Transverse colon (tissue), 4 donors: ENCODE results near the gene ZNF273. TPM values are rescaled to one million over a fixed set of nuclear protein-coding genes. Genes with fewer than 3 reads are reported as not detected.
A peak's percentile ranks its signal among the peaks of the same experiment; 100 is the strongest.
"Not testable (repeated sequence)": the region's sequence is repeated elsewhere in the genome, so short reads cannot be mapped to it uniquely, and the experiment has no call there.

Experiments used
- DNase-seq: peaks from one replicate; pipeline ENCODE4 v3.0.0-alpha.2; 2019
- H3K27ac ChIP-seq, 4 donors: fragments of 200-600 bp; sonication (generic); 2 replicates each; pipeline ENCODE4 v1.5.1; 2016 to 2018; ENCODE audit warnings: inconsistent platforms in 4 of 4
- H3K27me3 ChIP-seq: fragments of 200-600 bp; sonication (generic); 2 replicates; pipeline ENCODE4 v1.5.1; 2017; ENCODE audit warnings: inconsistent platforms
- H3K36me3 ChIP-seq, 4 donors: fragments of 200-600 bp; sonication (generic); 2 replicates each; pipeline ENCODE4 v1.5.1; 2017 to 2019; ENCODE audit warnings: inconsistent platforms in 4 of 4
- H3K4me1 ChIP-seq, 4 donors: fragments of 200-600 bp; sonication (generic); 2 replicates each; pipeline ENCODE4 v1.5.1; 2017 to 2020; ENCODE audit warnings: inconsistent platforms in 4 of 4
- H3K4me3 ChIP-seq, 4 donors: fragments of 200-600 bp; sonication (generic); 1 replicate in 1 of 4; 2 replicates in 3 of 4; pipeline versions ENCODE4 v1.5.1 to v1.6.1; 2017 to 2019; ENCODE audit warnings: inconsistent platforms in 4 of 4
- H3K9me3 ChIP-seq, 2 donors: fragments of 200-600 bp; sonication (generic); 2 replicates each; pipeline ENCODE4 v1.5.1; 2017 to 2019; ENCODE audit warnings: inconsistent platforms in 2 of 2
- CTCF ChIP-seq, 5 experiments: fragments of 200-600 bp in 3 of 5; fragments of 450-650 bp in 2 of 5; sonication (generic) in 3 of 5; IDR thresholded peaks; 1 replicate in 2 of 5; 2 replicates in 3 of 5; pipeline ENCODE4 v1.5.1; 2016 to 2017; ENCODE audit warnings: antibody characterized with exemption in 5 of 5, inconsistent platforms in 3 of 5, mild to moderate bottlenecking in 2 of 5, moderate library complexity in 1 of 5
- EP300 ChIP-seq: sonication (generic); formaldehyde crosslinking; IDR thresholded peaks from one replicate; pipeline ENCODE4 v1.6.1; 2017; ENCODE audit warnings: antibody characterized with exemption, low read depth
- POLR2A ChIP-seq: fragments of 450-650 bp; IDR thresholded peaks from one replicate; pipeline ENCODE4 v1.6.1; 2016; ENCODE audit warnings: antibody characterized with exemption, mild to moderate bottlenecking, moderate library complexity
- POLR2AphosphoS5 ChIP-seq, 3 donors: sonication (generic); formaldehyde crosslinking; IDR thresholded peaks; one replicate each; pipeline ENCODE4 v1.6.1; 2016; ENCODE audit warnings: antibody characterized with exemption in 3 of 3
- WGBS, 2 donors: methylation state at CpG; one replicate each; pipeline ENCODE4 v1.1.5; 2018; ENCODE audit warnings: low coverage in 1 of 2; 5-methylcytosine and 5-hydroxymethylcytosine counted together
- in situ Hi-C, 4 donors: fragments of 200-750 bp; cut with MboI; loops; one replicate each; pipeline versions ENCODE4 v1.15.0 to v1.15.1; 2017; ENCODE audit warnings: low sequenced_read_pairs in 3 of 4, low pct_ligation_motif_present in 1 of 4, low pct_unique_long_range_greater_than_20kb in 1 of 4
- intact Hi-C: fragments of 100-400 bp; cut with DNase I; formaldehyde crosslinking; loops from one replicate; pipeline ENCODE4 v1.15.1; 2023; ENCODE audit warnings: low total_unique reads
- total RNA-seq, 4 donors: library from RNA; depleted of rRNA; stranded (reverse); fragments of >200 nt; gene quantifications; one replicate each; pipeline ENCODE4 v1.1.0, GENCODE V29; 2016

Gene ZNF273
- total RNA-seq, 4 donors from 2014 or later: 4.1 to 14.9 (median 5.7) TPM

DNA sequence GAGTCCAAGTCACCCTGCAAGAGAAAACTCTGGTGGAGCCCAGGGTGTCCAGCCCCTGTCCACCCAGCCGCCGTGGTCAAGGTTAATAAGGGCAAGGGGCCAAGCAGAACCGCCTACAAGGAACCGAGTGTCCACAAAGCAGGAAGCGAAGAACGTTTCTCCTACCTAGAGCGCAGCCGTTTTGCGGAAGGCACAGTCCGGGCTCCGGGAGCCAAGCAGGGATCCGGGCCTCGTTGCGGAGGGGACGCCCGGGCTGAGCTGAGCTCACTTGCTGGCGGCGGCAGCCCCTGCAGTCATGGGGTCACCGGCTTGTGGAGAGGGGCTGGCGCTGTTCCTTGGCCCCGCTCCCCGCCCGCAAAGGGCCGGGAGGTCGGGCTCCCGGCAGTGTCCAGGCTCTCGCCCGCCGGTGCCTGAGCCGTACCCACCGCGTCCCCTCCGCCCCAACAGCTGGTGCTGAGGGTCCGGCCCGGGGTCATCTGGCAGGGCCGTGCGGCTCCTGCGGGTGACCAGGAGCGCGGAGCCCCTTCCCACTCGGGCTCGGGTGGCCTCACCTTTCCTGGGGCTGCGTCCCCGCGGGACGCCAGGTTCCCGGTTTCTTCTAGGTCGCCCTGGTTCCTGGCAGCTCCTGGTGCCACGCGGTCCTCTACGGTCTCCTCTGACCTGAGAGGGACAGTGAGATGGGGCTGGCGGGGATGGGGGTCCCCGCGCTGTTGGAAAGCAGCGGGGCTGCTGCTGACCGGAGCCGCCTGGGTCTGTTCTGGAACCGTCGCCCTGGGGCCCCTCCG, 14.0 kb upstream of the ZNF273 start:
- Histone ChIP-seq H3K36me3 (no peaks in the 10 kb centered on the region), H3K9me3 (no peaks in the 10 kb centered on the region), H3K4me1 (peaks cover 0 to 24% (median 16%) of the 10 kb centered on the region in 4 donors), H3K27ac (peak overlapping the region in 3 of 4 donors; percentile 1 to 55 (median 7)), H3K27me3 (peaks cover 33% of the 10 kb centered on the region), H3K4me3 (peak overlapping the region; percentile 30 to 65 (median 56))
- in situ Hi-C loops (loop anchor here in 1 of 4 donors (25.0 kb wide), 1 partner anchor 102 kb away; the partner anchor contains the start of gene ZNF138), intact Hi-C loops (no loop called here)
- WGBS, 2 donors: 0% methylated on average over 10 of the region's 60 CpGs; no CpG with 5 or more reads in 1 of the 2 donors
- TF ChIP-seq POLR2A: no peak
- no peak for TF ChIP-seq EP300
- no peak for TF ChIP-seq POLR2AphosphoS5 (IDR thresholded peaks at IDR 0.05)
- no peak for TF ChIP-seq CTCF (IDR thresholded peaks at IDR 0.05)
- peak; percentile 35 for DNase-seq

DNA sequence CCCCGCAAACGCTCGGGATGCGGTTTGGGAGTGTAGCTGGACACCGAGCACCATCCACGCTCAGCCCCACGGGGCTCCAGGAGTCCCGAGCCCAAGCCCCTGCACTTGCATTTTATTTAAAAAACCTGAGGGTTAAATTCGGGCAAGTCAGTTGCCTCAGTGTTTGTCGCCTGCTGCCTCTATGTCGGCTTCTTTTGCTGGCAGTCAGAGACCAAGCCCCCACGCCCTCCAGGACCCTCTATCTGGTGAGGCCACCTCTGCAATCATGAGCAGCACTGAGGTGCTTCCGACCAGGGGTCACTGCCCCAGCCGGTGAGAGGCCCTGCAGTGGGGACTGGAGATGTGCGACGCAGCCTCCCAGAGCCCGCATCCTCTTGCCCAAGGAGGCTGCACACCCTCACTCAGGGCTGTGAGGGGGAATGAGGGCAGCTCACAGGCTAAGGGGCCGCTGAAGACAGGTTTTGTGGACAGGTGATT, 13.3 kb upstream of the ZNF273 start:
- no peaks in the 10 kb centered on the region for H3K36me3 ChIP-seq
- in situ Hi-C loops: loop anchor here in 1 of 4 donors (25.0 kb wide), 1 partner anchor 102 kb away; the partner anchor contains the start of gene ZNF138
- 40% methylated on average over 12 of the region's 18 CpGs; no CpG with 5 or more reads in 1 of the 2 donors for WGBS, 2 donors
- H3K27me3 ChIP-seq: peaks cover 33% of the 10 kb centered on the region
- no peaks in the 10 kb centered on the region for H3K9me3 ChIP-seq
- H3K4me1 ChIP-seq: peaks cover 0 to 24% (median 16%) of the 10 kb centered on the region in 4 donors
- intact Hi-C loops: no loop called here
- TF ChIP-seq POLR2AphosphoS5 (IDR thresholded peaks at IDR 0.05) (no peak), EP300 (no peak), CTCF (IDR thresholded peaks at IDR 0.05) (no peak), POLR2A (no peak)
- no peak for DNase-seq
- no peak overlapping the region for H3K27ac ChIP-seq
- peak overlapping the region in 3 of 4 donors; percentile 55 to 65 (median 58) for H3K4me3 ChIP-seq

GRCh38 chr7:64890273-64890672, 12.8 kb upstream of the ZNF273 start:
- peaks cover 33% of the 10 kb centered on the region for H3K27me3 ChIP-seq
- H3K4me3 ChIP-seq, H3K27ac ChIP-seq, H3K36me3 ChIP-seq, DNase-seq, intact Hi-C loops, H3K9me3 ChIP-seq: not testable (repeated sequence)
- WGBS, 2 donors: 81% methylated on average over 3 of the region's 3 CpGs; no CpG with 5 or more reads in 1 of the 2 donors
- in situ Hi-C loops: loop anchor here in 1 of 4 donors (25.0 kb wide), 1 partner anchor 103 kb away; the partner anchor contains the start of gene ZNF138
- peaks cover 0 to 24% (median 16%) of the 10 kb centered on the region in 4 donors for H3K4me1 ChIP-seq

GRCh38 chr7:64890761-64891362, 12.2 kb upstream of the ZNF273 start:
- 38% methylated on average over 2 of the region's 2 CpGs; no CpG with 5 or more reads in 1 of the 2 donors for WGBS, 2 donors
- H3K36me3 ChIP-seq: no peaks in the 10 kb centered on the region
- no peak for TF ChIP-seq POLR2A
- TF ChIP-seq CTCF (IDR thresholded peaks at IDR 0.05): no peak
- TF ChIP-seq POLR2AphosphoS5 (IDR thresholded peaks at IDR 0.05): no peak
- no peak for TF ChIP-seq EP300
- in situ Hi-C loops (loop anchor here in 1 of 4 donors (25.0 kb wide), 1 partner anchor 104 kb away; the partner anchor contains the start of gene ZNF138), intact Hi-C loops (no loop called here)
- H3K4me3 ChIP-seq: no peak overlapping the region
- H3K4me1 ChIP-seq: peaks cover 0 to 24% (median 16%) of the 10 kb centered on the region in 4 donors
- H3K9me3 ChIP-seq: no peaks in the 10 kb centered on the region
- H3K27ac ChIP-seq: no peak overlapping the region
- peaks cover 33% of the 10 kb centered on the region for H3K27me3 ChIP-seq
- no peak for DNase-seq

DNA sequence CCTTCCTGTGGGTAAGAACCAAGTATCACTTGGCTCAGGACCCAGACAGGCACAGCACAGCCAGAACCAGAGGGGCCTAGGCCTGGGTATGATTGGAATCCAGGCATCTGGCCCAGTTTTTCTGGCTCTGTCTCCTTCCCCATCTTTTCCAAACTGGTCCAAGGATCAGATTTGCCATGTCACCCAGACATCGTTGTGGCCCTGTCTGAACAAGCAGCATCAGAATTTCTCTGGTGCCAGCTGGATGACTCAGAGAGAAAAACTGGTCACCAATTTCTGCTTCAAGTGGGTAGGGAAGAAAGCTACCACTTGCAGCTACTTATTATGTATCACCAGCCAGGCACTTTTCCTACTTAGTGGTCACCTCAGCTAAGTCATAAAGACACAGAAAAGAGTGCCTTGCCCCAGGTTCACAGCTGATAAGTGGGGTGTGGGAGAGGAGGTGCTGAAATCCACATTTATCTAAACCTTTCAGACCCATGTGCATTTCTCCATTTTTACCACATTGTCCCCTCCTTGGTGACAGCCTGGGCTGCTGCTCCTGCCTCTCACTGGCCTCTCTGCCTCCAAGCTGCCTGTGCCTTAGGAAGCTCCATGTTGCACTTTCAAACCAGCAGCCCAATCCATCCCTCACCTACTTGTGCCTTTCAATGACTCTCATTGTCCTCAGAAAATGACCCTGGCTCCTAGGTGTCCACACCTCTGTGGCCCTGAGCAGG, 11.6 kb upstream of the ZNF273 start:
- Histone ChIP-seq H3K27me3 (peaks cover 33% of the 10 kb centered on the region), H3K4me1 (peaks cover 0 to 24% (median 16%) of the 10 kb centered on the region in 4 donors)
- intact Hi-C loops, H3K4me3 ChIP-seq, H3K9me3 ChIP-seq, DNase-seq, H3K36me3 ChIP-seq, H3K27ac ChIP-seq: not testable (repeated sequence)
- 67% methylated on average over 1 of the region's 1 CpG; no CpG with 5 or more reads in 1 of the 2 donors for WGBS, 2 donors
- in situ Hi-C loops: loop anchor here in 1 of 4 donors (25.0 kb wide), 1 partner anchor 104 kb away; the partner anchor contains the start of gene ZNF138
